ENCODE measurements around the gene ARMH4. TPM values are rescaled to one million over a fixed set of nuclear protein-coding genes. Genes with fewer than 3 reads are reported as not detected.

ARMH4 gene
- total RNA-seq, 1 donor from 2014 or later: 57.1 TPM

DNA sequence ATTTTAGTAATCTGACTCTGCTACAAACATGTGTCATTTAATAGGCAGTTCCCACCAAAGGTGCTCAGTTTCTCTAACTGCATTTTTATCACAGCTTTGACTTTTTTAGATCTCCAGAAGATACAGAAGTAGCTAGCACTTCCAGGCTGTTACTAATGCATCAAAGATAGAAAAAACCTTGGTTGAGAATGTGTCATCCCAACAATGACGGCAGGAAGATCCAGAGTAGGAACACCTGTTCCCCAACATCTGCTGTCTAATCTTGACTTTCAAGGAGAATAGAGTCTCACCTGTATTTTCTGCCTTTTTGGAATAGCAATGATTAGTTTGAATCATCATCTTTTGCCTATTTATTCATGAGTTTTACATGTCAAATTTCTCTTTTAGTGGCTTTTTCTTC lies 45.0 kb downstream of the ARMH4 start:
- no peak for DNase-seq
- H3K4me1 Mint-ChIP-seq (ENCODE audit: low read depth, unreplicated experiment): peaks cover 11% of the 10 kb centered on the region
- H3K27ac Mint-ChIP-seq (ENCODE audit: unreplicated experiment): no peak overlapping the region
- H3K36me3 Mint-ChIP-seq (ENCODE audit: unreplicated experiment): no peaks in the 10 kb centered on the region
- no peak overlapping the region for H3K4me3 Mint-ChIP-seq (ENCODE audit: unreplicated experiment)
- H3K9me3 Mint-ChIP-seq (ENCODE audit: unreplicated experiment): peaks cover 2% of the 10 kb centered on the region
- TF ChIP-seq CTCF (IDR thresholded peaks at IDR 0.05; ENCODE audit: partially characterized antibody, unreplicated experiment): no peak
- peaks cover 1% of the 10 kb centered on the region for H3K27me3 Mint-ChIP-seq (ENCODE audit: unreplicated experiment)

DNA sequence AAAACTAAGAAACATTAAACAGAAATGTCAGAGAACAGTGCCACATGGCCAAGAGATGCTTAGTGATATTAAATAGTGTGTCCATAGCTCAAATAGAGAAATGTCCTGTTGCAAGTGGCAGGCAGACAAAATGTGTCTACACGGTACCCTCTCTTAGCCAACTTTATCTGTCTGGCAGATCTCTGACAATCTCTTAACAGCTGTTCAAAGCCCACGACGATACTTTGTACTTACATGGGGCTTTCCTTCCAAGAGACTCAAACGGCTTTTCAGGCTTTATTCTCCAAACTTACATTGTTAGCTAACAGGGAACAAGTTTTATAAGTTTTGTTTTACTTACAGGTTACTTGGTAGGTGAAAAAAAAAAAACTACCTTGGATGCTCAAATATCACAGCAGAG lies 45.6 kb downstream of the ARMH4 start:
- Mint-ChIP-seq H3K36me3 (ENCODE audit: unreplicated experiment) (no peaks in the 10 kb centered on the region), H3K27ac (ENCODE audit: unreplicated experiment) (no peak overlapping the region)
- no peak for TF ChIP-seq CTCF (IDR thresholded peaks at IDR 0.05; ENCODE audit: partially characterized antibody, unreplicated experiment)

DNA sequence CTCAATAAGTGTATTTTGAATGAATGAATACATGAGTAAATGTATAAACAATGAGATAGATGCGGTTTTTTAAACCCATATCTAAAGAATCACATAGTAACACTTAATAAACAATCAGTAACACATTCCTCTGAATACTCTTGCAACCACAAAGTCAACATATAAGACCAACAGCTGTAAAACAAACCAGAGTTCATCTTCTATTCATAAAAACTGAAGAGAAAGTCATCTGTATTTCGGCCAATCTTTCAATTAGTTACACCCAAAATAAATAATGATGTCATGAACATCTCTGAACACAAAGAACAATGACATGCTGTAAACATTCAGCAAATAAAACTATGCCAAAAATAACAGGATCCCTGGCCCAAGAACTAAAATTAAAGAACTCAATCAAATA lies 47.2 kb downstream of the ARMH4 start:
- H3K4me3 Mint-ChIP-seq (ENCODE audit: unreplicated experiment): no peak overlapping the region
- peaks cover 2% of the 10 kb centered on the region for H3K9me3 Mint-ChIP-seq (ENCODE audit: unreplicated experiment)
- peaks cover 11% of the 10 kb centered on the region for H3K4me1 Mint-ChIP-seq (ENCODE audit: low read depth, unreplicated experiment)
- H3K27me3 Mint-ChIP-seq (ENCODE audit: unreplicated experiment): peaks cover under 1% of the 10 kb centered on the region
- TF ChIP-seq CTCF (IDR thresholded peaks at IDR 0.05; ENCODE audit: partially characterized antibody, unreplicated experiment): no peak
- no peak overlapping the region for H3K27ac Mint-ChIP-seq (ENCODE audit: unreplicated experiment)
- DNase-seq: no peak
- H3K36me3 Mint-ChIP-seq (ENCODE audit: unreplicated experiment): no peaks in the 10 kb centered on the region

More for the DNA sequence above, 45.6 kb downstream of the ARMH4 start:
- Mint-ChIP-seq H3K9me3 (ENCODE audit: unreplicated experiment) (peaks cover 2% of the 10 kb centered on the region), H3K27me3 (ENCODE audit: unreplicated experiment) (peaks cover 1% of the 10 kb centered on the region), H3K4me1 (ENCODE audit: low read depth, unreplicated experiment) (peaks cover 11% of the 10 kb centered on the region), H3K4me3 (ENCODE audit: unreplicated experiment) (no peak overlapping the region)
- no peak for DNase-seq

DNA sequence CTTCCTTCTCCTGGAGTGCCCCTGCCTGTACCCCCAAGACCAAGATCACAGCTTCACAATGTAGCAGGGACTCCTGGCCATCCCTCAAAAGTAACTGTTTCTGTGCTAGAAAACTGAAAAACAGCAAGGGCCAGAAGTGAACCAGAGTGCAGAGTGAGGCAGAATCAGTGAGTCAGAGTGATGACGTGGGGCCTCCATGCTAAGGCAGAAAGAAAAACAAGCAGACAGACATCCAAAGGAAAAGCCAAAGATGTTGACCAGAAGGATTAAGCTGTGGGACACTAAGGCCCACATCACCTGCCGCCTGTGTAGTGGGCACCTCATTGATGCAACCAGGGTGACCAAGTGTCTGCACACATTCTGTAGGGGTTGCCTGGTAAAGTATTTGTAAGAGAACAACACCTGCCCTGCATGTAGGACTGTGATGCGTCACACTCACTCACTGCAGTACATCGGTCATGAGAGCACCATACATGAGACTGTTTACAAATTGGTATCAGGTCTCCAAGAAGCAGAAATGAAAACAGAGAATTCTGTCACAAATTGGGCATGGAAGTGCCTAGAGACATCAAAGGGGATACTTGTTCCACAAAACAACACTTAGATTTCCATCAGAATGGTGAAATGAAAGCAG lies 51.2 kb downstream of the ARMH4 start:
- H3K27ac Mint-ChIP-seq (ENCODE audit: unreplicated experiment): no peak overlapping the region
- H3K27me3 Mint-ChIP-seq (ENCODE audit: unreplicated experiment): no peaks in the 10 kb centered on the region
- peaks cover 10% of the 10 kb centered on the region for H3K36me3 Mint-ChIP-seq (ENCODE audit: unreplicated experiment)
- H3K9me3 Mint-ChIP-seq (ENCODE audit: unreplicated experiment): no peaks in the 10 kb centered on the region
- no peak overlapping the region for H3K4me3 Mint-ChIP-seq (ENCODE audit: unreplicated experiment)
- H3K4me1 Mint-ChIP-seq (ENCODE audit: low read depth, unreplicated experiment): no peaks in the 10 kb centered on the region
- no peak for TF ChIP-seq CTCF (IDR thresholded peaks at IDR 0.05; ENCODE audit: partially characterized antibody, unreplicated experiment)
- no peak for DNase-seq

DNA sequence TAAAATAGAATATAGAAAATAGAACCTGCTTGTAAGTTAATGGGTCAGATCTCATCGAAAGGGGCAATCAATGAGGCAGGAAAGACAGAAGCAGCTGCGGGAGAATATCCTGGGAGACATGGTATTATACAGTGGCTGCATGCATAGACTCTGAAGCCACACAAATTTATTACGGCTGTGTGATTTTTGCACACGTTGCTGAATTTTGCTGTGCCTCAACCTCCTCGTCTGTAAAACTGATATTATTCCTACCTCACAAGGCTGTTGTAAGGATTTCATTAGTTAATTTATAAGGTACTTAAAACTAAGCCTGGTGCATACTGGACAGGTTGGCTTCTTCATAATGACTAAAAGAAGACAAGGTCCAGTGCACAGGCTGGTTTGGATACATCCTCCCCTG lies 52.3 kb downstream of the ARMH4 start:
- DNase-seq: no peak
- no peaks in the 10 kb centered on the region for H3K9me3 Mint-ChIP-seq (ENCODE audit: unreplicated experiment)
- no peaks in the 10 kb centered on the region for H3K4me1 Mint-ChIP-seq (ENCODE audit: low read depth, unreplicated experiment)
- no peak overlapping the region for H3K4me3 Mint-ChIP-seq (ENCODE audit: unreplicated experiment)
- no peaks in the 10 kb centered on the region for H3K27me3 Mint-ChIP-seq (ENCODE audit: unreplicated experiment)
- TF ChIP-seq CTCF (IDR thresholded peaks at IDR 0.05; ENCODE audit: partially characterized antibody, unreplicated experiment): no peak
- no peak overlapping the region for H3K27ac Mint-ChIP-seq (ENCODE audit: unreplicated experiment)
- H3K36me3 Mint-ChIP-seq (ENCODE audit: unreplicated experiment): peaks cover 10% of the 10 kb centered on the region

Measured in glutamatergic neuron (in vitro differentiated cells).